Epithelial cell of proximal tubule (primary cell): ENCODE results near the gene CD200R1L. TPM values are rescaled to one million over a fixed set of nuclear protein-coding genes. Genes with fewer than 3 reads are reported as not detected.

Source experiments
- DNase-seq: peaks from one replicate; pipeline ENCODE4 v3.0.0-alpha.2; 2011; ENCODE audit warnings: low read depth
- H3K4me3 ChIP-seq: 2 replicates; pipeline ENCODE4 v1.5.1; 2011; ENCODE audit warnings: low read depth, mild to moderate bottlenecking, low read length
- total RNA-seq: library from RNA; depleted of rRNA; stranded (reverse); fragments of >200 nt; gene quantifications from 2 replicates; pipeline ENCODE4 v1.2.3, GENCODE V29; 2015
- TF ChIP-seq, protein P1 (sequence below): conservative IDR thresholded peaks from 2 replicates; pipeline ENCODE4 v1.5.1; 2012; ENCODE audit warnings: low read depth, mild to moderate bottlenecking, low read length

Gene CD200R1L
- total RNA-seq, 1 donor from 2014 or later: not detected

DNA sequence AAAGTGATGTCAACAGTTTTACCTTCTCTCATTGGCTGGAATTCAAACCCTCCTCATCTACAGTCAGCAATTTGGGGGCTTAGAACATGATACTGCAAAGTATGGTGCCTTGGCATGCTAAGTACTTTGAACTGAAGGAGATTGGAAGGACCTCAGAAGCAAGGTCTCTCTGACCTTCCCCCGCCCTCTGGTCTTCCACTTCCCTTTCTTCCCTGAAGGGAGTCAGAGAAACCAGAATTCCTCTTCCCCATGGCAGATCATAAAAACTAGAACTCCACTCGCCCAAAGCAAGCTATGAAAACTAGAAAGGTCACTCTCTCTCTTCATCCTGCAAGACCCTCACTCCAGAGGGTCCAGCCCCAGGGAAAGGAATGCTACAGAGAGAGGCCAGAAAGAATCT, 64.2 kb downstream of the CD200R1L start:
- TF ChIP-seq, protein P1, sequence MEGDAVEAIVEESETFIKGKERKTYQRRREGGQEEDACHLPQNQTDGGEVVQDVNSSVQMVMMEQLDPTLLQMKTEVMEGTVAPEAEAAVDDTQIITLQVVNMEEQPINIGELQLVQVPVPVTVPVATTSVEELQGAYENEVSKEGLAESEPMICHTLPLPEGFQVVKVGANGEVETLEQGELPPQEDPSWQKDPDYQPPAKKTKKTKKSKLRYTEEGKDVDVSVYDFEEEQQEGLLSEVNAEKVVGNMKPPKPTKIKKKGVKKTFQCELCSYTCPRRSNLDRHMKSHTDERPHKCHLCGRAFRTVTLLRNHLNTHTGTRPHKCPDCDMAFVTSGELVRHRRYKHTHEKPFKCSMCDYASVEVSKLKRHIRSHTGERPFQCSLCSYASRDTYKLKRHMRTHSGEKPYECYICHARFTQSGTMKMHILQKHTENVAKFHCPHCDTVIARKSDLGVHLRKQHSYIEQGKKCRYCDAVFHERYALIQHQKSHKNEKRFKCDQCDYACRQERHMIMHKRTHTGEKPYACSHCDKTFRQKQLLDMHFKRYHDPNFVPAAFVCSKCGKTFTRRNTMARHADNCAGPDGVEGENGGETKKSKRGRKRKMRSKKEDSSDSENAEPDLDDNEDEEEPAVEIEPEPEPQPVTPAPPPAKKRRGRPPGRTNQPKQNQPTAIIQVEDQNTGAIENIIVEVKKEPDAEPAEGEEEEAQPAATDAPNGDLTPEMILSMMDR: no peak
- H3K4me3 ChIP-seq: no peak overlapping the region

DNA sequence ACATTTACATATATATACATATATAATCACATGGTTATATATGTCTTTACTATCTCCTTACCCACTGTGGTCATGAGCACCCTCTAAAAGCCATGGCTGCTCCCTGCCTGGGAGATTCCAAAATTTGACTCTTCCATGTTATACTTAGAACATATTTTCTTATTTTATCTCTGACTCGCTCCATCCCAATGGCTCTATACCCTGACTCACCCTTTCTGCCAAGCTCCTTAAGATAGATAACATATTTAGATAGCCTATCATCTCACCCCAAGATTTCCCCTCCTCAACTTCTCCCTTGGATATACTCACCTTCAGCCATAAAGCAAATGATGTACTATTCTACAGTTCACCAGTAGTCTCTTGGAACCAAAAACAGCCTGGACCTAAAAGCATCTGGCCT, 65.1 kb downstream of the CD200R1L start:
- no peak for DNase-seq
- no peak overlapping the region for H3K4me3 ChIP-seq
- TF ChIP-seq, protein P1: no peak

More for the DNA sequence above, 64.2 kb downstream of the CD200R1L start:
- DNase-seq: no peak

DNA sequence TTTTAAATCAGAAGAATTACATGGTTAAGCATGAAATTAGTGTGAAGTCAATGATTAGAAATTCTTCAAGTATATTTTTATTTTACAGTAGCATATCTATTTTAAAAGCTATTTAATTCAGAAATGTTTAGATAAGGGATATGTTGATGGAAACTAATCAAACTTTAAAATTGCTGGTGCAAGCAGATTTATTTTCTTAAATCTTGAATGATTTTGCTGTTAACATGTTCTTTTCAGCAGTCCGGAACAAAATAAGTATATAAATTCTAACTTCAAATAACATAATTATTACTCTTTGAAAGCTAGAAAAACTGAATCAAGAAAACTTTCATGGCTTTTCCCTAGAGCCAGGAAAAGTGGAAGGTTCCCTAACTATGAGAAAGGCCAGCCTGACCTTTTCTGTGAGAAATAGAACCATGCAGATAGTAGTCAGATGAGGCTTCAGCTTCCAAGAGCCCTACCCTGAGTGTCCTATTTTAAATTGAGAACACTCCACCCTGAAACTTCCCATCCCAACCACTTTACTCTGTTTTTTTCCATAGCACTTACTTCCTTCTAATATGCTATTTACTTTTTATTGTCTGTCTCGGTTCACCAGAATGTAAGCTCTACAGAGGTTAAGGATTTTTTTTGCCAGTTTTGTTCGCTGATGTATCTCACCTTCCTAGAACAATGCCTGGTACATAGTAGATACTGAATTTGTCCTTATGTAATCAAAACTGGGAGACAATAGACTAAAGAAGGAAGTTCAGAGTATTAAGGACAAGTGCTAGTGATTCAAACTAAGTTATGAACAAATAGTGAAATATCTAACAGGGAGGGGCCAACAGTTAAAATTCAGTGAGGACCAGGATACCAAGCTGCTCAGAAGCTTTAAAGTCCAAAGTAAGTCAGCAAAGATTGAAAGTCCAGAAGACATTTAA, 66.8 kb downstream of the CD200R1L start:
- TF ChIP-seq, protein P1: no peak
- no peak for DNase-seq
- H3K4me3 ChIP-seq: no peak overlapping the region

- TF ChIP-seq, protein P1: no peak
- no peak overlapping the region for H3K4me3 ChIP-seq
- no peak for DNase-seq
These were observed 67.7 kb downstream of the CD200R1L start for GRCh38 chr3:112779011-112779410.

DNA sequence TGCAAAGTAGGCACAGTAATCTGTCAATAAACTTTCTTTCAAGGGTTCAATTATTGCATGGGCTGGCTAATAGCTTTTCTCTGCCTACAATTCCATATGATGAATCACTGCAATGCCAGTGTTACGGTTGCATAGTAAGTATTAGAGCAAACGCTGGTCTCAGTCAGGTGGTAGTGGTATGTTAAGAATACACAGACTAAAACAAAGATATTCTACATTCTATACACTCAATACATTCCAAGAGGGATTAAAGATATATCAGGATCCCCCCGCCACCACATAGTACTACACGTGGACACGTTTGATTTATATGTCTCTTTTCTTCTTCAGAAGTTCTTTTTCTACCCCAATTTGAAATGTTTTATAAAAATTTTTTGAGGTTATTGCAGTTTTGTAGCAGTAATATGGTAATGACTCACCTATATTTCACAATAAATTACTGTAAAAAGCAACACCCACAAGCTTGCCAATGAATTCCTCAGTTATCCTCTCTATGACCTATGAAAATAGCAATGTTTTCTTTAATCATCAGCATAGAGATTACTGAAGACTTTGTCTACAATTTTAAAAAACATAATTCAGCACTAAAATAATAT, 68.2 kb downstream of the CD200R1L start:
- no peak for DNase-seq
- H3K4me3 ChIP-seq: no peak overlapping the region
- TF ChIP-seq, protein P1: no peak

GRCh38 chr3:112777811-112778210, 68.9 kb downstream of the CD200R1L start:
- no peak for DNase-seq
- H3K4me3 ChIP-seq: no peak overlapping the region
- TF ChIP-seq, protein P1: no peak

DNA sequence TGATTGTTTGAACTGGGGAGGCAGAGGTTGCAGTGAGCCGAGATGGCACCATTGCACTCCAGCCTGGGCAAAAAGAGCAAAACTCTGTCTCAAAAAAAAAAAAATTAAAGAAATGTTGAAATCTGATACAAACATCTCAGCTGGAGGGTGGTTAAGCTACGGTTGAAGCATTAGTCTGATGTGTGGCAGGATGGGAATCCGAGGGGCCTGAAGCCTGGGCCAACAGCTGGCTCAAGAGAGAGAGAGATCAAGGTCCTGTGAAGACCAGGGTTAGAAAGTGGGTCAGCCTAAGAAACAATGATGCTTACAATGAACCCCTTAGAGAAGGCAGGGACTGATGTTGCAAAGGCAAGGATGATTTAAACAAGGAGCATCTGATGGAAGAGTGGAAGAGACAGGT, 69.8 kb downstream of the CD200R1L start:
- no peak for DNase-seq
- no peak overlapping the region for H3K4me3 ChIP-seq
- TF ChIP-seq, protein P1: no peak
